Mesothelial cell of epicardium (in vitro differentiated cells): Measurements from ENCODE around the gene TIE1. TPM values are rescaled to one million over a fixed set of nuclear protein-coding genes. Genes with fewer than 3 reads are reported as not detected.

Source experiments
- DNase-seq, 2 experiments: peaks; one replicate each; pipeline ENCODE4 v3.0.0; 2021; ENCODE audit warnings: low spot score in 2 of 2; ENCODE audit not compliant: unreplicated experiment in 2 of 2
- H3K27ac Mint-ChIP-seq: 2 replicates; pipeline ENCODE4 v1.8.0; 2021; ENCODE audit warnings: mixed read lengths
- H3K27me3 Mint-ChIP-seq: 2 replicates; pipeline ENCODE4 v1.8.0; 2021; ENCODE audit warnings: low read depth, mixed read lengths
- H3K36me3 Mint-ChIP-seq: 2 replicates; pipeline ENCODE4 v1.8.0; 2021; ENCODE audit warnings: mixed read lengths
- H3K4me1 Mint-ChIP-seq: 2 replicates; pipeline ENCODE4 v1.8.0; 2021; ENCODE audit warnings: mixed read lengths
- H3K4me3 Mint-ChIP-seq: 2 replicates; pipeline ENCODE4 v1.8.0; 2021; ENCODE audit warnings: mild to moderate bottlenecking, moderate library complexity, mixed read lengths
- H3K9me3 Mint-ChIP-seq: 2 replicates; pipeline ENCODE4 v1.8.0; 2021; ENCODE audit warnings: mixed read lengths
- total RNA-seq: library from RNA; stranded (reverse); gene quantifications from 3 replicates; pipeline ENCODE4 v1.2.1, GENCODE V29; 2021
- TF ChIP-seq, protein P1 (sequence below): fragments of 200-600 bp; sonication (generic); IDR thresholded peaks from one replicate; pipeline ENCODE4 v1.5.0; 2021; ENCODE audit warnings: antibody characterized with exemption; ENCODE audit not compliant: unreplicated experiment

Gene TIE1
- total RNA-seq, 1 donor from 2014 or later, result 1.3 TPM

DNA sequence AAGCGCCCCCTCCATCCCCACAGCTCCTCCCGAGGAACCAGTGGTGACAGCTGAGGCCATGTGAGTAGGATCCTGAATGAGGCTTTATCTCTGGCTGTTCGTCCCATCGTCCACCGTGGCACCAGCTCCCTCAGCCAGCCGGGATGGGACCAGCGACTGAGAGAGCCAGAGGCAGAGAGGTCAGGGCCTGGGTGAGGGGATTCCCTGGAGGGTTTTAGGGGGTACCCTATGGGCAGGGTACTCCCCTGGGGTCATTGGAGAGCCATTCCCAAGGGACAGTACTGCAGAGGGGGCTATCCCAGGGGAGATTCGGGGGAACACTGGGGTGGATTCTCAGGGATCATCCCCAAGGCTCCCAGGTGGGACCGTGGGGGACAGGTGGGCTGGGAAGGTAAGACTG lies 28.6 kb upstream of the TIE1 start:
- H3K4me1 Mint-ChIP-seq, result peaks cover 33% of the 10 kb centered on the region
- DNase-seq, result no peak
- TF ChIP-seq, protein P1, sequence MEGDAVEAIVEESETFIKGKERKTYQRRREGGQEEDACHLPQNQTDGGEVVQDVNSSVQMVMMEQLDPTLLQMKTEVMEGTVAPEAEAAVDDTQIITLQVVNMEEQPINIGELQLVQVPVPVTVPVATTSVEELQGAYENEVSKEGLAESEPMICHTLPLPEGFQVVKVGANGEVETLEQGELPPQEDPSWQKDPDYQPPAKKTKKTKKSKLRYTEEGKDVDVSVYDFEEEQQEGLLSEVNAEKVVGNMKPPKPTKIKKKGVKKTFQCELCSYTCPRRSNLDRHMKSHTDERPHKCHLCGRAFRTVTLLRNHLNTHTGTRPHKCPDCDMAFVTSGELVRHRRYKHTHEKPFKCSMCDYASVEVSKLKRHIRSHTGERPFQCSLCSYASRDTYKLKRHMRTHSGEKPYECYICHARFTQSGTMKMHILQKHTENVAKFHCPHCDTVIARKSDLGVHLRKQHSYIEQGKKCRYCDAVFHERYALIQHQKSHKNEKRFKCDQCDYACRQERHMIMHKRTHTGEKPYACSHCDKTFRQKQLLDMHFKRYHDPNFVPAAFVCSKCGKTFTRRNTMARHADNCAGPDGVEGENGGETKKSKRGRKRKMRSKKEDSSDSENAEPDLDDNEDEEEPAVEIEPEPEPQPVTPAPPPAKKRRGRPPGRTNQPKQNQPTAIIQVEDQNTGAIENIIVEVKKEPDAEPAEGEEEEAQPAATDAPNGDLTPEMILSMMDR, result no peak
- H3K27me3 Mint-ChIP-seq, result peaks cover 3% of the 10 kb centered on the region
- no peaks in the 10 kb centered on the region for H3K36me3 Mint-ChIP-seq
- no peak overlapping the region for H3K27ac Mint-ChIP-seq
- no peak overlapping the region for H3K4me3 Mint-ChIP-seq
- H3K9me3 Mint-ChIP-seq, result no peaks in the 10 kb centered on the region

DNA sequence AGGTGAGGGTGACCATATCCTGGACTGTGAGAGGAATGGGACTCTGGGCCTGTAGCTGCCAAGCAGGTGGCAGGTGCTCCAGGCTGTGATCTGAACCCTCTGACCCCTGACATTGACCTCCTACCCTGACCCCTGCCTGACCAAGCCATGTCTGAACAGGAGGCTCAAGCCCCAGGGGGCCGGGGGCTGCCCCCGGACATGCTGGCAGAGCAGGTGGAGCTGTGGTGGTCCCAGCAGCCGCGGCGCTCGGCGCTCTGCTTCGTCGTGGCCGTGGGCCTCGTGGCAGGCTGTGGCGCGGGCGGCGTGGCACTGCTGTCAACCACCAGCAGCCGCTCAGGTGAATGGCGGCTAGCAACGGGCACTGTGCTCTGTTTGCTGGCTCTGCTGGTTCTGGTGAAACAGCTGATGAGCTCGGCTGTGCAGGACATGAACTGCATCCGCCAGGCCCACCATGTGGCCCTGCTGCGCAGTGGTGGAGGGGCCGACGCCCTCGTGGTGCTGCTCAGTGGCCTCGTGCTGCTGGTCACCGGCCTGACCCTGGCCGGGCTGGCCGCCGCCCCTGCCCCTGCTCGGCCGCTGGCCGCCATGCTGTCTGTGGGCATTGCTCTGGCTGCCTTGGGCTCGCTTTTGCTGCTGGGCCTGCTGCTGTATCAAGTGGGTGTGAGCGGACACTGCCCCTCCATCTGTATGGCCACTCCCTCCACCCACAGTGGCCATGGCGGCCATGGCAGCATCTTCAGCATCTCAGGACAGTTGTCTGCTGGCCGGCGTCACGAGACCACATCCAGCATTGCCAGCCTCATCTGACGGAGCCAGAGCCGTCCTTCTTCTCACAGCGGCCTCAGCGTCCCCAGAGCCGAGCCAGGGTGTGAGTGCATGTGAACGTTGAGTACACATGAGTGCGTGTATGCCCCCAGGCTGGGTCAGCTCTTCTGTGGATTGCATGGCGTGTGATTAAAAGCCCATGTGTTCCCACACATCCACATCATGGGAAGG lies 27.9 kb upstream of the TIE1 start:
- Mint-ChIP-seq H3K4me1 (peaks cover 33% of the 10 kb centered on the region), H3K27me3 (peaks cover 3% of the 10 kb centered on the region), H3K9me3 (no peaks in the 10 kb centered on the region), H3K27ac (no peak overlapping the region), H3K36me3 (no peaks in the 10 kb centered on the region), H3K4me3 (no peak overlapping the region)
- TF ChIP-seq, protein P1, result no peak
- DNase-seq, result no peak

DNA sequence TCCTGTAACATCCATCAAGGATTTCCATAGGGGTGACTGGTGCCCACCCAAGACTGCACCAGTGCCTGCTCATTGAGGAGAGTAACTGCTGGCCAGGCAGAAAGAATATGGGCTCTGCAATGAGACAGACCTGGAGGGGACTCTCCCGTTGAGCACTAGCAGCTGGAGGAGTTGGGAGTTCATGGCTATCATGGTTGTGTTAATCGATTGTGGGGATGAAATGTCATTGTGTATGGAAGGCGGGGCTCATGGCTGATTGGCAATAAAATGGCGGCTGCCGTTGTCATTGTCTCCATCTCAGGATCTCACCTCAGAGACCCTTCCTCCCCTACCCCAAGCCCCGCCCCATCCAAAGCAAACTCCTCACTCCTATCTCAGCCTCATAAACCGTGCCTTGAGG lies 27.1 kb upstream of the TIE1 start:
- Mint-ChIP-seq H3K27me3 (peaks cover 3% of the 10 kb centered on the region), H3K36me3 (no peaks in the 10 kb centered on the region), H3K4me1 (peaks cover 32% of the 10 kb centered on the region), H3K9me3 (no peaks in the 10 kb centered on the region), H3K27ac (no peak overlapping the region), H3K4me3 (no peak overlapping the region)
- TF ChIP-seq, protein P1, result no peak
- no peak for DNase-seq

DNA sequence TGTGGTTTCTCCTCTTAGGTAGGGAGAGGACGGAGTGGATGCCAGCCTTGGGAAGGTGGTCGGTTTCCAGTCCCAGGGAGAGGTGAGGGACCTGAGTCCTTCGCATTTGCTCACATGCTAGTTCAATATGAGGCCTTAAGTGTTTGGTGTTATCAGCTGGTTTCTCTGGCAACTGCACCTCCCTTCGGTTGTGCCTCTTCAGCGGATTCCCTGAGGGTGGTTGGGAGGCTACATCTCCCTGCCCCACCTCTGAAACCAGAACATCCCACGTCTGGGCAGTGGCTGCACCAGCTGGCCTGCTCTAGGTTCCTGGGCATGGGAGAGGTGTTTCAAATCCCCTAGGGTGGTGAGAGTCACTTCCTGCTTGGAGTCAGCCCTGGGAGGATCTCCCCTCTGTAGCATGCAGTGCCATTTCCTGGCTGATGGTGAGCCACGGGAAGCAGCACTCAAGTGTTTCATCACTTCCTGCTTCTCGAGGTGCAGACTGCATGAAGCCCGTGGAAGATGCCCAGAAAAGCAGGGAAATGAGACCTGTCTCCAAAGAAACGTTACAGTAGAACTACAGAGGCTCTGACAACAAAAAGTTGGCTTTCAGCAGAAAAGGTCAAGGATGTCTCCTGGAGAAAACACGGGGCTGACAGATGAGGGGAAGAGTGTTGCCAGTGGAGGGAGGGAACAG lies 26.5 kb upstream of the TIE1 start:
- Mint-ChIP-seq H3K27me3 (peaks cover 3% of the 10 kb centered on the region), H3K27ac (no peak overlapping the region), H3K36me3 (no peaks in the 10 kb centered on the region), H3K9me3 (no peaks in the 10 kb centered on the region), H3K4me1 (peaks cover 27% of the 10 kb centered on the region), H3K4me3 (no peak overlapping the region)
- TF ChIP-seq, protein P1, result no peak
- no peak for DNase-seq

DNA sequence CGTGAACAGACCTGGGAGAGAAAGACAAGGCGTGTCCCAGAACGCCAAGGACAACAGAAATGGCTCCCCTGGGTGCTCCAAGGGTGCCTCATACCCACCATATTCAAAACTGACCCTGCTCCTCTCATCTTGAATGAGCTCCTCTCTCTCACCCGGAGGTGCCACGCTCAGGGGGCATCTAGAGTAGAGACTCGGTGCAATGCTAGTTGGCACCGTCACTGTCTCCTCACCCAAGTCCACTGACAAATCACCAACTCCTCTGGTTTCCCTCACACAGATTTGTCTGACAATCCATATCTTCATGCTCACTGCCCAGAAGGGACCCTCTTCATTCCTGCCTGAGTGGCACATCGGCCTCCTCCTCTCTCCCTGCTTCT lies 26.0 kb upstream of the TIE1 start:
- H3K27ac Mint-ChIP-seq, result no peak overlapping the region
- H3K36me3 Mint-ChIP-seq, result no peaks in the 10 kb centered on the region
- H3K4me1 Mint-ChIP-seq, result peaks cover 21% of the 10 kb centered on the region
- DNase-seq, result no peak
- no peaks in the 10 kb centered on the region for H3K9me3 Mint-ChIP-seq
- TF ChIP-seq, protein P1, result no peak
- H3K27me3 Mint-ChIP-seq, result peaks cover 3% of the 10 kb centered on the region
- no peak overlapping the region for H3K4me3 Mint-ChIP-seq
